Measurements from ENCODE around the gene NDUFS6.
"Not testable (repeated sequence)": the region's sequence is repeated elsewhere in the genome, so short reads cannot be mapped to it uniquely, and the experiment has no call there.

Gene NDUFS6

GRCh38 chr5:1836176-1836890, 35.1 kb downstream of the NDUFS6 start:
- no peak for DNase-seq

GRCh38 chr5:1836891-1837880, 36.0 kb downstream of the NDUFS6 start:
- DNase-seq, result no peak

GRCh38 chr5:1838013-1838412, 36.8 kb downstream of the NDUFS6 start:
- DNase-seq, result no peak

GRCh38 chr5:1840071-1840547, 38.9 kb downstream of the NDUFS6 start:
- no peak for DNase-seq

- DNase-seq, result no peak
Observed at GRCh38 chr5:1840741-1841521, 39.7 kb downstream of the NDUFS6 start.

- DNase-seq, result no peak
Observed at GRCh38 chr5:1842004-1842819, 41.0 kb downstream of the NDUFS6 start.

- not testable (repeated sequence) for DNase-seq
Observed at GRCh38 chr5:1843761-1844160, 42.6 kb downstream of the NDUFS6 start.

GRCh38 chr5:1844708-1845436, 43.7 kb downstream of the NDUFS6 start:
- no peak for DNase-seq

- DNase-seq, result no peak
Observed at GRCh38 chr5:1845696-1846095, 44.5 kb downstream of the NDUFS6 start.

- DNase-seq, result no peak
Observed at GRCh38 chr5:1846583-1846982, 45.4 kb downstream of the NDUFS6 start.

GRCh38 chr5:1847056-1847455, 45.8 kb downstream of the NDUFS6 start:
- DNase-seq, result no peak

GRCh38 chr5:1847611-1848010, 46.4 kb downstream of the NDUFS6 start:
- no peak for DNase-seq

- no peak for DNase-seq
Observed at GRCh38 chr5:1850324-1851154, 49.3 kb downstream of the NDUFS6 start.

- no peak for DNase-seq
Observed at GRCh38 chr5:1851290-1851934, 50.2 kb downstream of the NDUFS6 start.

- no peak for DNase-seq
Observed at GRCh38 chr5:1852324-1852947, 51.2 kb downstream of the NDUFS6 start.

GRCh38 chr5:1853531-1853930, 52.3 kb downstream of the NDUFS6 start:
- DNase-seq, result no peak

GRCh38 chr5:1855075-1855474, 53.9 kb downstream of the NDUFS6 start:
- DNase-seq, result no peak

GRCh38 chr5:1855596-1855995, 54.4 kb downstream of the NDUFS6 start:
- DNase-seq, result no peak

- DNase-seq, result no peak
Observed at GRCh38 chr5:1856596-1857255, 55.5 kb downstream of the NDUFS6 start.

All from stimulated activated CD8-positive, alpha-beta memory T cell treated with anti-CD3 and anti-CD28 coated beads, Interleukin-4, amount 100 ng/mL, for 48 hours (primary cell).